ENCODE results near the gene ENTPD6.

Gene ENTPD6

DNA sequence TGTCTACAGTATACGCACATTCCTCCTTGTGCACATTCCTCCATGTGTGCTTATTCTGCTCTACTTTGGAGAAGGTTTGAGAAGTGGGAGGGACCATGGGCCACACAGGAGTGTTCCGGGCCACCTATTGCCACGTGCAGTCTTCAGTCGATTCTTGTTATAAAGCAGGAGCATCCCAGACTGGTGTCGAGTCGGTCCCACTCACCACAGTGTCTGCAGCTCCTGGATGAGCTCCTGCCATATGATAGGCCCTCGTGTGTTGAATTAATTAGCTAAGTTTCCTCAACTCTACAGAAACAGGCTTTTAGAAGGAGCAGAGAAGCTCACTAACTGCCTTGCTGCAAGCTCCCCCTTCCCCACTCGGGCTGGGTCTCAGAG lies 22.6 kb downstream of the ENTPD6 start:
- no peaks in the 10 kb centered on the region for H3K4me1 ChIP-seq (ENCODE audit: control insufficient read depth, insufficient read depth, low read length)
- no peak for TF ChIP-seq ZNF623 (tag by site-specific recombination; IDR thresholded peaks at IDR 0.05)
- no peak for TF ChIP-seq ZNF548 (tag by site-specific recombination; IDR thresholded peaks at IDR 0.05)
- TF ChIP-seq ZNF302 (tag by site-specific recombination; IDR thresholded peaks at IDR 0.05; ENCODE audit: low read depth): no peak
- TF ChIP-seq, protein P1, sequence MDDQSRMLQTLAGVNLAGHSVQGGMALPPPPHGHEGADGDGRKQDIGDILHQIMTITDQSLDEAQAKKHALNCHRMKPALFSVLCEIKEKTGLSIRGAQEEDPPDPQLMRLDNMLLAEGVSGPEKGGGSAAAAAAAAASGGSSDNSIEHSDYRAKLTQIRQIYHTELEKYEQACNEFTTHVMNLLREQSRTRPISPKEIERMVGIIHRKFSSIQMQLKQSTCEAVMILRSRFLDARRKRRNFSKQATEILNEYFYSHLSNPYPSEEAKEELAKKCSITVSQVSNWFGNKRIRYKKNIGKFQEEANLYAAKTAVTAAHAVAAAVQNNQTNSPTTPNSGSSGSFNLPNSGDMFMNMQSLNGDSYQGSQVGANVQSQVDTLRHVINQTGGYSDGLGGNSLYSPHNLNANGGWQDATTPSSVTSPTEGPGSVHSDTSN (CRISPR knock-in tag; IDR thresholded peaks at IDR 0.05): no peak
- TF ChIP-seq ZNF514 (tag by site-specific recombination; IDR thresholded peaks at IDR 0.05): no peak
- no peak for TF ChIP-seq ZNF76 (tag by site-specific recombination; IDR thresholded peaks at IDR 0.05; ENCODE audit: borderline replicate concordance, low read depth)
- no peak for TF ChIP-seq HOXC10 (CRISPR knock-in tag; IDR thresholded peaks at IDR 0.05)
- no peak for TF ChIP-seq ZNF175 (tag by site-specific recombination; IDR thresholded peaks at IDR 0.05)
- no peak for TF ChIP-seq ZFHX2 (tag by site-specific recombination; conservative IDR thresholded peaks at IDR 0.05)
- no peak for TF ChIP-seq GLI2 (tag by site-specific recombination; IDR thresholded peaks at IDR 0.05; ENCODE audit: borderline replicate concordance, low read depth)
- TF ChIP-seq YY1 (tag by site-specific recombination; IDR thresholded peaks at IDR 0.05): no peak
- TF ChIP-seq, protein P2, sequence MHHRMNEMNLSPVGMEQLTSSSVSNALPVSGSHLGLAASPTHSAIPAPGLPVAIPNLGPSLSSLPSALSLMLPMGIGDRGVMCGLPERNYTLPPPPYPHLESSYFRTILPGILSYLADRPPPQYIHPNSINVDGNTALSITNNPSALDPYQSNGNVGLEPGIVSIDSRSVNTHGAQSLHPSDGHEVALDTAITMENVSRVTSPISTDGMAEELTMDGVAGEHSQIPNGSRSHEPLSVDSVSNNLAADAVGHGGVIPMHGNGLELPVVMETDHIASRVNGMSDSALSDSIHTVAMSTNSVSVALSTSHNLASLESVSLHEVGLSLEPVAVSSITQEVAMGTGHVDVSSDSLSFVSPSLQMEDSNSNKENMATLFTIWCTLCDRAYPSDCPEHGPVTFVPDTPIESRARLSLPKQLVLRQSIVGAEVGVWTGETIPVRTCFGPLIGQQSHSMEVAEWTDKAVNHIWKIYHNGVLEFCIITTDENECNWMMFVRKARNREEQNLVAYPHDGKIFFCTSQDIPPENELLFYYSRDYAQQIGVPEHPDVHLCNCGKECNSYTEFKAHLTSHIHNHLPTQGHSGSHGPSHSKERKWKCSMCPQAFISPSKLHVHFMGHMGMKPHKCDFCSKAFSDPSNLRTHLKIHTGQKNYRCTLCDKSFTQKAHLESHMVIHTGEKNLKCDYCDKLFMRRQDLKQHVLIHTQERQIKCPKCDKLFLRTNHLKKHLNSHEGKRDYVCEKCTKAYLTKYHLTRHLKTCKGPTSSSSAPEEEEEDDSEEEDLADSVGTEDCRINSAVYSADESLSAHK (tag by site-specific recombination; IDR thresholded peaks at IDR 0.05): no peak
- TF ChIP-seq ZFP3 (tag by site-specific recombination; IDR thresholded peaks at IDR 0.05; ENCODE audit: low read depth): no peak
- H3K27ac ChIP-seq (ENCODE audit: extremely low read depth, low read depth, low read length): no peak overlapping the region
- POLR2A ChIA-PET: no interaction called here
- H3K4me3 ChIP-seq (ENCODE audit: low read depth, low read length): no peak overlapping the region
- H3K9me3 ChIP-seq (ENCODE audit: control insufficient read depth, insufficient read depth, low read depth, low read length): no peaks in the 10 kb centered on the region
- CTCF ChIA-PET: interaction anchor here (0.9 kb wide), 1 partner anchor 79 kb away, joined by 4 read pairs; no protein-coding TSS in a partner anchor
- H3K36me3 ChIP-seq (ENCODE audit: control insufficient read depth in 2 of 2, insufficient read depth in 1 of 2, low read length in 2 of 2): peaks cover 8 to 81% of the 10 kb centered on the region in 2 experiments; a peak in 2 of 3 replicates

GRCh38 chr20:25218492-25218891 lies 23.0 kb downstream of the ENTPD6 start:
- H3K4me3 ChIP-seq (ENCODE audit: low read depth, low read length): no peak overlapping the region
- TF ChIP-seq ZNF416 (tag by site-specific recombination; IDR thresholded peaks at IDR 0.05) (no peak), ZIC2 (tag by site-specific recombination; IDR thresholded peaks at IDR 0.05) (peak; percentile 85)
- no peak overlapping the region for H3K27ac ChIP-seq (ENCODE audit: extremely low read depth, low read depth, low read length)
- no peaks in the 10 kb centered on the region for H3K9me3 ChIP-seq (ENCODE audit: control insufficient read depth, insufficient read depth, low read depth, low read length)
- H3K4me1 ChIP-seq (ENCODE audit: control insufficient read depth, insufficient read depth, low read length): no peaks in the 10 kb centered on the region
- ChIA-PET CTCF (interaction anchor here (0.9 kb wide), 1 partner anchor 79 kb away, joined by 4 read pairs; no protein-coding TSS in a partner anchor), POLR2A (no interaction called here)
- peaks cover 7 to 77% of the 10 kb centered on the region in 2 experiments; a peak in 2 of 3 replicates for H3K36me3 ChIP-seq (ENCODE audit: control insufficient read depth in 2 of 2, insufficient read depth in 1 of 2, low read length in 2 of 2)

DNA sequence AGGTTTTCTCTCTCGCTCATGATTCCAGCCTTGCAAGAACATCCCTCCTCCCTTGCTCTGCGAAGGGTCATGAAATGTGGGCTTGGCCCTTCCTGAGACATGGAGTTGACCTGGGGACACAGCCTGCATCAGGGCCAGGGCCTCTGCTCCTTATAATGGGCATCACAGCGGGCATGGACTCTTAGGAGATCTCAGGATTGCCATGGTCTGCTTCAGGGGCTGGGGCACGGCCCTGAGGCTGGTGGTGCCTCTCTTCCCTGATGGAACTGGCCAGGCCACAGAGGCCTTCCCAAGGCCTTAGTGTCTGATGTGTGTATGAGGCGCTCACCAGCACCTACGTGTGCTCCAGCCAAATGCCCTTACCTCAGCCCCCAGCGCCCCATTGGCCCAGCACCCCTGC lies 23.9 kb downstream of the ENTPD6 start:
- TF ChIP-seq ZNF138 (tag by site-specific recombination; IDR thresholded peaks at IDR 0.05; ENCODE audit: borderline replicate concordance) (no peak), ZNF473 (tag by site-specific recombination; IDR thresholded peaks at IDR 0.05) (no peak), ZNF404 (tag by site-specific recombination; IDR thresholded peaks at IDR 0.05) (no peak), ZNF837 (tag by site-specific recombination; IDR thresholded peaks at IDR 0.05) (no peak), SCRT2 (tag by site-specific recombination; IDR thresholded peaks at IDR 0.05) (no peak), ZNF580 (tag by site-specific recombination; IDR thresholded peaks at IDR 0.05) (no peak)
- TF ChIP-seq, protein P3, sequence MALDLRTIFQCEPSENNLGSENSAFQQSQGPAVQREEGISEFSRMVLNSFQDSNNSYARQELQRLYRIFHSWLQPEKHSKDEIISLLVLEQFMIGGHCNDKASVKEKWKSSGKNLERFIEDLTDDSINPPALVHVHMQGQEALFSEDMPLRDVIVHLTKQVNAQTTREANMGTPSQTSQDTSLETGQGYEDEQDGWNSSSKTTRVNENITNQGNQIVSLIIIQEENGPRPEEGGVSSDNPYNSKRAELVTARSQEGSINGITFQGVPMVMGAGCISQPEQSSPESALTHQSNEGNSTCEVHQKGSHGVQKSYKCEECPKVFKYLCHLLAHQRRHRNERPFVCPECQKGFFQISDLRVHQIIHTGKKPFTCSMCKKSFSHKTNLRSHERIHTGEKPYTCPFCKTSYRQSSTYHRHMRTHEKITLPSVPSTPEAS (tag by site-specific recombination; IDR thresholded peaks at IDR 0.05): no peak
- TF ChIP-seq, protein P4, sequence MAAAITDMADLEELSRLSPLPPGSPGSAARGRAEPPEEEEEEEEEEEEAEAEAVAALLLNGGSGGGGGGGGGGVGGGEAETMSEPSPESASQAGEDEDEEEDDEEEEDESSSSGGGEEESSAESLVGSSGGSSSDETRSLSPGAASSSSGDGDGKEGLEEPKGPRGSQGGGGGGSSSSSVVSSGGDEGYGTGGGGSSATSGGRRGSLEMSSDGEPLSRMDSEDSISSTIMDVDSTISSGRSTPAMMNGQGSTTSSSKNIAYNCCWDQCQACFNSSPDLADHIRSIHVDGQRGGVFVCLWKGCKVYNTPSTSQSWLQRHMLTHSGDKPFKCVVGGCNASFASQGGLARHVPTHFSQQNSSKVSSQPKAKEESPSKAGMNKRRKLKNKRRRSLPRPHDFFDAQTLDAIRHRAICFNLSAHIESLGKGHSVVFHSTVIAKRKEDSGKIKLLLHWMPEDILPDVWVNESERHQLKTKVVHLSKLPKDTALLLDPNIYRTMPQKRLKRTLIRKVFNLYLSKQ (tag by site-specific recombination; IDR thresholded peaks at IDR 0.05; ENCODE audit: borderline replicate concordance): no peak
- H3K4me3 ChIP-seq (ENCODE audit: low read depth, low read length): no peak overlapping the region
- H3K27ac ChIP-seq (ENCODE audit: extremely low read depth, low read depth, low read length): no peak overlapping the region
- POLR2A ChIA-PET: no interaction called here
- H3K4me1 ChIP-seq (ENCODE audit: control insufficient read depth, insufficient read depth, low read length): no peaks in the 10 kb centered on the region
- H3K9me3 ChIP-seq (ENCODE audit: control insufficient read depth, insufficient read depth, low read depth, low read length): no peaks in the 10 kb centered on the region
- H3K36me3 ChIP-seq (ENCODE audit: control insufficient read depth in 2 of 2, insufficient read depth in 1 of 2, low read length in 2 of 2): peaks cover 4 to 71% of the 10 kb centered on the region in 2 experiments; a peak in 2 of 3 replicates
- CTCF ChIA-PET: interaction anchor here (0.6 to 0.7 kb wide), 2 partner anchors 183 to 222 kb away, joined by 3 to 6 read pairs; no protein-coding TSS in a partner anchor

Measured in HEK293 (cell line).